ENCODE data around the gene SLC35A5.

The SLC35A5 gene

DNA sequence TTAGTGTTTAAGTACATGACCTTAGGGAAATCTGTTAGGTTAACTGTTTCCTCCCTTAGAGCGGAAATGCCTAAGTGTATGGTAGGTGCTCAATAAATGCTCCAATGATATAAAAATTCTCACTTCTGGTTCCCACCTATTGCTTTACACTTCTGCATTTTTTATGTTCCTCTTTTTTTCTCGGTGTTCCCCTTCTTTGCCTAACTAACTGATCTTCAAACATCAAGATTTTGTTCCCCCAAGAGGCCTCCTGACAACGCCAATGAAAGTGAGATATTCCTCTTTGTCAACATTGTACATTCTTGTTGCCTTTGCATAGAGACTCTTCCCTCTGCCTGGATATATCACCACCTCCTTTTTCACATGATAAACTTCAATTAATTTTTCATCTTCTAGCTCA lies 17.4 kb downstream of the SLC35A5 start:
- no peak for DNase-seq

- no peak for DNase-seq
Observed at GRCh38 chr3:112579697-112580096, 17.9 kb downstream of the SLC35A5 start.

- peak; percentile 3 to 51 for DNase-seq
Observed at GRCh38 chr3:112582244-112582874, 20.5 kb downstream of the SLC35A5 start.

GRCh38 chr3:112583105-112583504 lies 21.3 kb downstream of the SLC35A5 start:
- no peak for DNase-seq

- no peak for DNase-seq
Observed at GRCh38 chr3:112585782-112586181, 23.9 kb downstream of the SLC35A5 start.

- no peak for DNase-seq
Observed at GRCh38 chr3:112587336-112587735, 25.5 kb downstream of the SLC35A5 start.

DNA sequence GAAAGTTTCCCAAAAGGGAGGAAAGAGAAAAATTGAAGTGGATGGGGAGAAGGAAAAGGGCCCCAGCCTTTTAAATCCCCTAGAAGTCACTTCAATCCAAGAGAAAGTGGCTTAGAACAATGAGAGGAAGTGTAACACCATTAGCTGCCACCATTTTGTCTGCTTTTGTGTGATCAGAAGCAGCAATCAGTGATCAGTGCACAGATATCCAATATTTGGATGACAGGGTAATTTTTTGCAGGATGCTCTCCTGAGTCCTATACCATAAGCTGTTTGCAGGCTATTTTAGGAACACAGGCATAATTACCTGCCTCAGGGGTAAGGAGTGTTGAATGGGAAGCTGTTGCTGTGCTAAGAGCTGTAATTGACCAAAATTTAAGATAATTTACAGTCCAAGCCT lies 31.4 kb downstream of the SLC35A5 start:
- DNase-seq: no peak

DNA sequence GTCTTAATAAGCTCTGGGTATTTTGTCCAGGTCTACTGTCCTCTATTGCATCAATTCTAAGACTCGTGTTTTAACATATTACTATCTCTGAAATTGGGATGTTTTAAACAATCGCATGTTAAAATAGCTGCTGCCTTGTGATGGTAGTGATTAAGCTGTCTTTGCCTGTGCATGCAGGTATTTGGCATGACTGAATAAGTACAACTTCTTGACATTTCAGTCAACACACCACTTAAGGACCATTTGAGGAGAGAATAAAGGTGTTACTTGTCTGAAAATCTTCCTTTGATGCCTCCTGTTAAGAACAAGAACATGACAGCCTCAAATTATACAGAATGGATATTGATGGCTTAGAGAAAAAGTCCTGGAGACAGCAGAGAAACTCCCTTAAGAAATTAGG lies 33.0 kb downstream of the SLC35A5 start:
- DNase-seq: no peak

DNA sequence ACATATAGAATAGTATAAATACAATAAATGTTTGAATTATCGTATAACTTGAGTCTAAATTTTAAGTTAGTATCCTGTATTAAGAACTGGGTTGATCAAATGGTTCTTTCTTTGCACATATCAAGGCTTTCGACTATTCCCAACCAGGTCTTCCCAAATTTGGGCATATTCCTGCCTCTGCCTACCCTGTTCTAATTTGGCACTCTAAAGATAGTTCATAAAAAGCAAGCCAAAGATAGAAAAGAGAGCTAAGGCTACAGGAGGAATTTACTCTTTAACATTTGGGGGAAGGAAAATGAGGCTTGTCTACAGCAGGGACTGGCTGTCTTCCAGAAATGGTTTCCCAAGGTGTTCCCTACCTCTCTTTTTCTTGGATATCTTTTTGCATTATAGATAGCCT lies 36.1 kb downstream of the SLC35A5 start:
- DNase-seq: no peak

- no peak for DNase-seq
Observed at GRCh38 chr3:112598731-112599130, 36.9 kb downstream of the SLC35A5 start.

GRCh38 chr3:112602217-112602838 lies 40.5 kb downstream of the SLC35A5 start:
- no peak for DNase-seq

- no peak for DNase-seq
Observed at GRCh38 chr3:112604536-112604935, 42.7 kb downstream of the SLC35A5 start.

DNA sequence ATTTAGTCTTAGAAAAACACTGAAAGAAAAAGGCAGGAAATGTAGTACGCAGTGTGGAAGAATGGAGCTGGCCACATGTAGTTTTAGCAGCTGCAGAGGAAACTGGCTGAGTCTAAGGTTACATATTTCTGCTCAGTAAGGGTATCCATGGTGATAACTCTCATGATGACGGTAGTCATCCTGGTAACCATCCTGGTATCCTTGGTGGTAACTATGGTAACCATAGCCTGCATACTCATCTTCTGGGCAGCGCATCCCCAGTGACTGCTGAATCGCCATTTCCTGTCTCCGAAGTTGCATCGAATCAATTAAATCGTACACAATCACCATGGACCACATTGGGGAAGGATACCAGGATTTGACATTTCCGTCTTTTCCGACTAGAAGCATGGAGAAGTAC lies 43.4 kb downstream of the SLC35A5 start:
- DNase-seq: no peak

- DNase-seq: no peak
Observed at GRCh38 chr3:112606098-112606497, 44.3 kb downstream of the SLC35A5 start.

GRCh38 chr3:112607863-112608262 lies 46.0 kb downstream of the SLC35A5 start:
- no peak for DNase-seq

GRCh38 chr3:112610121-112610520 lies 48.3 kb downstream of the SLC35A5 start:
- DNase-seq: no peak

- DNase-seq: no peak
Observed at GRCh38 chr3:112611752-112612515, 50.1 kb downstream of the SLC35A5 start.

DNA sequence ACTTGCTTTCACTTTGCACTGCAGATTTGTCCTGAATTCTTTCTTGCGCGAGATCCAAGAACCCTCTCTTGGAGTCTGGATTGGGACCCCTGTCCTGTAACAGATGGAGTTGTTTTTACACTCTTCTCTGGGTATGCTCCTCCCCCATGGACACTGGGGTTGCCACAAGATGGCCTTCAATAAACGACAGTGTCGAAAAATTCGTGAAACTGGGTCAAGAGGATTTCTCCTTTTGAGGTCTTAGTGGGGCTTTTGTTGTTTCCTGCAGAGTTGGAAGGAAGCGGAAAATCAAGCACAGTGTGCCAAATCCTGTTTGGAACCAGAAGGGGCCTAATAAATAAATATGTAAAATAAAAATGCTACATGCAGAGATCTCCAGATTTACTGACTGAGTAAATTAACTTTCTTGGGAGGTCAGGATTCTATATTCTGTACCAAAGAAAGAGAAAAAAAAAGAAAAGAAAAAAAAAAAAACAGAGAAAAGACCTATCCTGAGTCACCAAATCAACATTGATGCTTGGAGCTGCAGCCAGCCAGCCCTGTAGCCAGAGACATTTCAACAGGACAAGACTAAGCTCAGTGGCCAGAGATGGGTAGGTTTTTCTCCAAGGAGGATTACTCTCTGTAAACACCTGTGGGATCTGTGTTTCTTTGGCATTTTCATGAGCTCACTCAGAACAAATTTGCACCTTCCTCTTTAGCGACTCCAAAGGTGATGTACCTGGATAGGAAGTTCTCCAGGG lies 54.3 kb downstream of the SLC35A5 start:
- DNase-seq: no peak

GRCh38 chr3:112617285-112617684 lies 55.4 kb downstream of the SLC35A5 start:
- no peak for DNase-seq

DNA sequence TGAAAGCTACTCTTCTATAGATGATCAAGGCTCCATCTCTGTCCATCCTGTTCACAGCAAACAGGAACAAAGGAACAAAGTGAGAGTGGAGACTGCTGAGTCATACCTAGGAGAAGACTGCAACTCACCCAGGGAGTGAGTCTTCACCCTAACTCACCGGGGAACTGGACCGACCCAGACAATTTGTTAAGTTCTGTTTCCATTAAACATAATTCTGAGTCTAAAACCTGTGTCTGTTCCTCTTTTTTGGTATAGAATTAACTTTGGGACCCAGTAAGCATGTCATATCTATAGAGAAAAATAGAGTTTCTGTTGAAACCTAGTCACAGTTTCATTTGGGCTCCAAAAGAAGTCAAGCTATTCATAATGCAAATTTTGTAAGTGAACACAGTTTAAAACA lies 57.5 kb downstream of the SLC35A5 start:
- DNase-seq: no peak

- DNase-seq: no peak
Observed at GRCh38 chr3:112623213-112623612, 61.4 kb downstream of the SLC35A5 start.

GRCh38 chr3:112623717-112624116 lies 61.9 kb downstream of the SLC35A5 start:
- DNase-seq: no peak

GRCh38 chr3:112627419-112627818 lies 65.6 kb downstream of the SLC35A5 start:
- no peak for DNase-seq

All from SHP77 (cell line).